ENCODE measurements around the gene DPYSL5.

DNA sequence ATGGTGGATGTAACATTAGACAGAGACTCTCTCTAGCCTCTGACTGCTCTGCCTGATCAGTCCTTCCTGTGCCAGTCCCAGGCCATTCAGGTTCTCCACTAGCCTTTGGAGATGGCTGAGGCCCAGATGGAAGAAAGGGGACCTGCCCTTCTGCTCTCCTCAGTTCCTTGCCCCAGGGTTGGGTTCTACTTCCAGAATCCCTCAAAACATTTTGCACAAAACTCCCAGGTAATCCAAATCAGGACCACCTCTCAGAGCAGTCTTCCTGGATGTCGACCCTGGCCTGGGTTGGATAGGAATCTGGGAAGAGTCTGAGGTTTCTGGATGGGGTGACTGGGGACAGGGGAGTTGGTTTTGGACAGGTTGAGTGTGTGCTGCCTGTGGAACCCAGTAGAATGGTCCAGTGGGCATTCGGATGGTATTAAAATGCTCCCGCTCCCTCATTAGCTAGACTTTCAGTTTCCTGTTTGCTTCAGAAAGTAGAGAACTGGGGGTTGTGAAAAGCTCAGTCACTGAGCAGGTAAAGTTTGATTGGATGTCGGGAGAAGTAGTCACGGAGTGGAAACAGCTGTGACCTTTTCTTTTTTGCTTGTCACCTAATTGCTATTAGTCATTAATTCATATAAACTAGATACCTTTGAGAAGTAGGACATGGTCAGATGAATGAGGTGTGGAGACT, 37.9 kb downstream of the DPYSL5 start:
- TF ChIP-seq, protein P1, sequence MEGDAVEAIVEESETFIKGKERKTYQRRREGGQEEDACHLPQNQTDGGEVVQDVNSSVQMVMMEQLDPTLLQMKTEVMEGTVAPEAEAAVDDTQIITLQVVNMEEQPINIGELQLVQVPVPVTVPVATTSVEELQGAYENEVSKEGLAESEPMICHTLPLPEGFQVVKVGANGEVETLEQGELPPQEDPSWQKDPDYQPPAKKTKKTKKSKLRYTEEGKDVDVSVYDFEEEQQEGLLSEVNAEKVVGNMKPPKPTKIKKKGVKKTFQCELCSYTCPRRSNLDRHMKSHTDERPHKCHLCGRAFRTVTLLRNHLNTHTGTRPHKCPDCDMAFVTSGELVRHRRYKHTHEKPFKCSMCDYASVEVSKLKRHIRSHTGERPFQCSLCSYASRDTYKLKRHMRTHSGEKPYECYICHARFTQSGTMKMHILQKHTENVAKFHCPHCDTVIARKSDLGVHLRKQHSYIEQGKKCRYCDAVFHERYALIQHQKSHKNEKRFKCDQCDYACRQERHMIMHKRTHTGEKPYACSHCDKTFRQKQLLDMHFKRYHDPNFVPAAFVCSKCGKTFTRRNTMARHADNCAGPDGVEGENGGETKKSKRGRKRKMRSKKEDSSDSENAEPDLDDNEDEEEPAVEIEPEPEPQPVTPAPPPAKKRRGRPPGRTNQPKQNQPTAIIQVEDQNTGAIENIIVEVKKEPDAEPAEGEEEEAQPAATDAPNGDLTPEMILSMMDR (IDR thresholded peaks at IDR 0.05): no peak
- TF ChIP-seq POLR2A (IDR thresholded peaks at IDR 0.05): no peak
- TF ChIP-seq EP300 (IDR thresholded peaks at IDR 0.05): no peak

Measured in tibial nerve (tissue), 4 donors.